GM18508 (cell line): ENCODE measurements around the gene SDC1.

ENCODE experiments used
- ATAC-seq: cut with Tn5 transposase; IDR thresholded peaks from one replicate; pipeline ENCODE4 v1.9.1; 2021; ENCODE audit warnings: moderate number of reproducible peaks; ENCODE audit not compliant: insufficient read depth, unreplicated experiment

SDC1 gene

DNA sequence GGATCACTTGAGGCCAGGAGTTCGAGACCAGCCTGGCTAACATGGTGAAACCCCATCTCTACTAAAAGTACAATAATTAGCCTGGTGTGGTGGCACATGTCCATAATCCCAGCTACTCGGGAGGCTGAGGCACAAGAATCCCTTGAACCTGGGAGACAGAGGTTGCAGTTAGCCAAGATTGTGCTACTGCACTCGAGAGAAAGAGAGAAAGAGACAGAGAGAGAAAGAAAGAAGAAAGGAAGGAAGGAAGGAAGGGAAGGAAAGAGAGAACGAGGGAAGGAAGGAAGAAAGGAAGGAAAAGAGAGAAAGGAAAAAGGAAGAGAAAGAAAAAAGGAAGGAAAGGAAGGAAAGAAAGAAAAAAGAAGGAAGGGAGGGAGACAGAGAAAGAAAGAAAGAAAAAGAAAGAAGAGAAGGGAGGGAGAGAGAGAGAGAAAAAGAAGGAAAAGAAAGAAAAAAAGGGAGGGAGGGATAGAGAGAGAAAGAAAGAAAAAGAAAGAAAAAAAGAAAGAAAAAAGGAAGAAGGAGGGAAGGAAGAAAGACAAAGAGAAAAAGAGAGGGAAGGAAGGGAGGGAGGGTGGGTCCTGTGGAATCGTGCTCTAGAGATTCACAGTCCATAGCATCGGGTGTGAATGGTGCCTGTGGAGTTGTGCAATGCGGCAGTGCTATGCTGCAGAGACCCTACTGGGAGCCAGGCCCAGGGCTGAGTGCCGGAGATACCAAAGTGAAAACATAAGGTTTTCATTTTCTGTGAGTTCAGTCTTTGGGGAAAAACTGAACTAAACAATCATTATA is 4.6 kb upstream of the SDC1 start:
- no peak for ATAC-seq

DNA sequence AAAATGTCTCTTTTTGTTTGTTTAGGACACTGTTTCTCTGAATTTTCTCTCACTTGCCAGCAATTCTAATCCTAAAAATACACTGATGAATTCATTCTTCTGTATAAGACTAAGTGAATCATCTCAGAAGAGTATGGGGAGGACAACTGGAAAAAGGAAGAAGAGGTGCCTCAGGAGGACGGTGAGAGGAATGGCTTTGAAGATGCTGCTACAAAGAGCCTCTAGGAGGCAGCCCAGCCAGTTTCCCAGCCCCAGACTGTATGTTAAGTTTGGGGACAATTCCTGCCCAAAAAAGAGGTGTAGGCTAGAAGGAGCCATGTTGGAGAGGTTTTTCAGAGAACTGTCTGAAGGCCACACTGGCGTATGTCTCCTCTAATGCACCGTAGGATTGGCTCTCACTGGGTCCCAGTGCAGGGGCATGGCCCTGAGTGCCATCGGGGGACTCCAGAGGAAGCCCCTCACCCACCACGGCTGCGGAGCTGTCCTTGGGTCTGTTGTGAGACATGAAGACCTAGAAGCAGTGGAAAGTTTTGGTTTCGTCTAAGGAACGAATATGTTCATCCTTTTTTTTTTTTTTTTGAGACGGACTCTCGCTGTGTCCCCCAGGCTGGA is 3.1 kb upstream of the SDC1 start:
- ATAC-seq, result no peak

DNA sequence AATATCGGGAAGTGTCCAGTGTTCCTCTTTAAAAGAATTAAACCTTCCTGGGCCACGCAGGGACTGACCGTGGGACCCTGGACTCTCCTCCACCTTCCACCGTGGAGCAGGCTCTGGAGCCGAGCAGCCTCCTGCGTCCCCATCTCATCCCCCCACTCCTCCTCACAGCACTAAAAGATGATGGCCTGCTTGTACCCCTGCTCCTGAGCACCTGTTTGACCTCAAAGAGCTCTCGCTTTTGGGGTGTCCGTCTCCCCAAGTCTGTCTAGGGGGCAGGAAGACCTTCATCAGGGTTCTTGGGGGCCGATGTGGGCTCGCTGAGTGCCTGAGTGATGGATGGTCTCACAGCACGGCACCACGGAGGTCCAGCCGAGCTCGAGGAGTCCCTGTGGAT is 1.2 kb upstream of the SDC1 start:
- no peak for ATAC-seq

- ATAC-seq, result no peak
These were observed 593 bp upstream of the SDC1 start for GRCh38 chr2:20225294-20226151.

GRCh38 chr2:20224164-20224715 is 690 bp downstream of the SDC1 start:
- no peak for ATAC-seq

GRCh38 chr2:20223407-20224163 is 1.3 kb downstream of the SDC1 start:
- no peak for ATAC-seq

GRCh38 chr2:20222769-20223406 is 2.0 kb downstream of the SDC1 start:
- no peak for ATAC-seq

- ATAC-seq, result no peak
These were observed 2.7 kb downstream of the SDC1 start for GRCh38 chr2:20222014-20222768.

- ATAC-seq, result no peak
These were observed 3.4 kb downstream of the SDC1 start for GRCh38 chr2:20221555-20221973.

- ATAC-seq, result no peak
These were observed 4.0 kb downstream of the SDC1 start for GRCh38 chr2:20220806-20221554.

- ATAC-seq, result no peak
These were observed 5.1 kb downstream of the SDC1 start for GRCh38 chr2:20219763-20220380.

GRCh38 chr2:20218331-20219320 is 6.3 kb downstream of the SDC1 start:
- ATAC-seq, result no peak

DNA sequence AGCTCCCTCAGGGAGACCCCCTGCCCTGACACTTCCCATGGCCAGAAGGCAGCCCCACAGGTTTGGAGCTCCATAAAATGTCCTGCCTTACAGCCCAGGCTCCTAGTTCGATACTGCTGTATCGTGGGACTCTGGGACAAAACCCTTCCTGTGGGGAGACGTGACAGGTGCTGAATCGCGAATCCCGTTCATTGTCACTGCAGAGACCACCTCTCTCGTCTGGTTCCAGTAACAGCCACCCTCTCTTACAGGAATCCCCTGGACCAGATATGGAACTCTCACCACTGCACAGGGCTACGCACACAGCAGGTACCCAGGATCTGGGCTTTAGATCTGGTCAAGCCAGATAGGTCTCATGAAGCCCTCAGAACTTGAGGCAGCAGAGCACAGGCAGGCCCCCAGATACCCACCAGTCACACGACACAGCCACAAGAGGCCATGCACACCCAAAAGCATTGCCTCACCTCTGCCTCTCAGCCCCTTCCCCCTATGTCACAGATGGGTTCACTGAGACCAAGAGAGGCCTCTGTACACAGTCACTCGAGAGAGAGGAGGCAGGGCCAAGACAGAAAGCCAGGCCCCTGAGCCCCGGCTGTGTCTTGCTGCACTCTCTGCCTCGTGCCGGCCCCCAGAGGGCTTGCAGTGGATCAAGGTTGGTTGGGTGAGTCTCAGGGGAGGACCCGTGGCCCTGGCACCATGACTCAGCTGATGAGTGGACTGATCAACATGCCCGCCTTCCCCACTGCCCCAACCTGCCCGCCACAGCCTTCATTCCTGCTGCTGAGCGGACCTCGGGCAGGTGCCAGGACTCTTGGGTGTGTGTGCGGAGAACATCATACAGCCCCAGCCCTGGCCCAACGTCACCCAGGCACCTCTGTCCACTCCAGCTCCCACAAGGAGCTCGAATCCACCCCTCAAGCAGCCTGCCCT is 7.6 kb downstream of the SDC1 start:
- ATAC-seq, result no peak

DNA sequence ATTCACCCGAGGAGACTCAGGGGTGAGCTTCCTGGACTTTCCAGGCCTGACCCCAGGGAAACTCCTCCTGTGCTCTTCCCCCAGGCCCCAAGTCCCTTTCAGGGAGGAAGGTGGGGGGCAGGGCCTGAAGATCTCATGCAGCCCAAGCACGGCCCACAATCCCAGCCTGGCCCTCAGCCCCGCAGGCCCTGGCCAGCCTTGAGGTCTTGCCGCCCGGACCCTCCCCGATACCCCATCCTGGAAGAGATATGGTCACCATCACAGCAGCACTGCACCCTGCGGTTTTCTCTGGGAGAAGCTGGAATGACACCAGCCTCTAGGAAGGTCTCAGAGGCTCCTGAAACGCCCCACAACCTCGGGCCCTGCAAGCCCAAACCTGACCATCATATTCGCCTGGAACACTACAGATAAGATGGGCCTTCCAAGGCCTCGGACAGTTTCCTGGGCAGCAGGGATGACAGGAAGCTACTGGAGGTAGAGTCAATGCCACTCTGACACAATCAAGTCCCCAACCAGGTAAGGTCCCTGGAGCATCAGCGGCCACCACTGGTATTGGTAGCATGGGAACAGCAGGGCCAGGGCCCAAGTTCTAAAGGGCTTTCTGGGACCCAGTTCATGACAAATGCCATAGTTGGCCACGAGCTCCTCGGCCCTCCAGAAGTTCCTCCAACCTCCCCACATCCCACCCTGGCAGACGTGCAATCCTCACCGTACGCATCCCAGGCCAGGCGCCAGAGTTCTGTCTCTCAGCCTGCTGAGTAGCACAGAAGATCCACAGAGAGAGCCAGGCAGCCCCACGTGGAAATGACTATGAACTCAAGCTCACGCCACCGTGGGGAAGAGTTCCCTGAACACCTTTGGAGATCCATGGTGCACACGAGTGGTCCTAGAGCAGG is 8.6 kb downstream of the SDC1 start:
- no peak for ATAC-seq
